Activated CD4-positive, alpha-beta T cell treated with anti-CD3 and anti-CD28 coated beads for 1 hour (primary cell): ENCODE measurements around the gene PRF1.

ENCODE experiments used
- DNase-seq: peaks from one replicate; pipeline ENCODE4 v3.0.0-alpha.2; 2020

The PRF1 gene

DNA sequence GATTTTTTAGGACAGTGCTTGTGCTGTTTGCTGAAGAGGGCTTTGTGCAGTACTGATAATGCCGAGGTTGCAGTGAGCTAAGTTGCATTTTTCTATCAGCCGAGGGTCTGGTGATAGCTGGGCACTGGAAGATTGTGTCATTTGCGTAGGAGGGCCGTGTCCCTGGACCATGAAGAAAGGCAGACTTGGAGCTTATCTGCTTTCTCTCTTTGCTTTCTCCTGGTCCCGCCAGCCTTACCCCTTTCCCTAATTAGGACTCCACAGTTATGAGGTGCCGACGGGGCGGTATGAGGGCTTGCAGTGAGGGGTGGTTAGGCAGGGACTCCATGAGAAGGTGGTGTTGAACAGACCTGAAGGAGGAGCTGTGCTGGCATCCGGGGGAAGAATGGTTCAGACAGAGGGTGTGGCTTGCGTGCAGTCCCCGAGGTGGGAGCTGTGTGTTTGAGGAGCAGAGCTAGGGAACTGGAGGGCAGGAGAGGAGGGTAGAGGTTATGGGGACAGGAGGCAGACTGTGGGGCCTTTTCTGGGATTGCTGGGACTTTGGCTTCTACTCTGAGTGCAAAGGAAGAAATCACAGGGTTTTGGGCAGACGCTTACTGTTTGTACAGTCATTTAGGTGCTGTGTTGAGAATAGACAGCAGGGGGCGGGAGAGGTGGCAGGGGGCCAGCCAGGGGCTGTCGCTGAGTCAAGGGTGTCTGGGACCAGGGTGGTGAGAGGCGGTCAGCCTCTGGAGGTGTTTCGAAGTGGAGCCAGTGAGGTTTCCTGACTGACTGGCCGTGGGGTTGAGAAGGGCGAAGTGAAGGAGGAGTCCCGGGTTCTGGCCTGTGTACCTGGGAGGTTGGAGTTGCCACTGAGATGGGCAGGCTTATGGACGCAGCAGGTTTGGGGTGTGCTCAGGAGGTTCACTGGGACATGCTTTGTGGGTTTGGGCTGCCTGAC, 43.4 kb downstream of the PRF1 start:
- peak; percentile 50 for DNase-seq

DNA sequence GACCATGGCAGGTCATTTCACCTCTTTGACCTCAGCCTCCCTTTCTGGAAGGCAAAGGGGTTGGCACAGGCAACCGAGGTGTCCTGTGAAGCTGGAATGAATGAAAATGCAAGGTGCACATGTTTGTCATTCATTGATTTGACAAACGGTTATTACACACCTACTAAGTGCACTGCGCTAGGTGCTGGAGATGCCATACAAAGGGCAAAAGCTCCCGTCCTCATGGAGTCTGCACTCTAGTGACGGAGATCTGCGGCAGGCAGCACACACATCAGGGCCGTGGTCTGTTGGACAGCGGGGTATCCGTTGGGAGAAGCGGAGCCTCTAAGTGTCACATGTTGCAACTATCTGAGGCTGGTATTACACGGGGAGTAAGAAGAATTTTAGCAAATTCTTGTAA, 44.2 kb downstream of the PRF1 start:
- no peak for DNase-seq

DNA sequence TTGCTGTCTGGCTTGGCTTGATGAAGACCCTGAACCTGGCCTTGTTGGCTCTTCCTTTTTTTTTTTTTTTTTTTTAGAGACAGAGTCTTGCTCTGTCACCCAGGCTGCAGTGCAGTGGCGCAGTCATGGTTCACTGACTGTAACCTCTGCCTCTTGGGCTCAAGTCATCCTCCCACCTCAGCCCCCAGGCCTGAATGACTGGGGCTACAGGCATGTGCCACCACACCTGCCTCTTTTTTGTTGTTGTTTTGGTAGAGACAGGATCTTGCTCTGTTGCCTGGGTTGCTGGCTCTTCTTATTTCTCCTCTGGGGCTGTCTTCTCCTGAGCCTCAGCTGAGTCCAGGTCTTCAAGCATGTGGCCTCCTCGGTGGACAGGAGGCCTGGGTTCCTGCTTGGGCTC, 44.7 kb downstream of the PRF1 start:
- DNase-seq: no peak

- no peak for DNase-seq
Observed at GRCh38 chr10:70557086-70557845, 45.3 kb downstream of the PRF1 start.

DNA sequence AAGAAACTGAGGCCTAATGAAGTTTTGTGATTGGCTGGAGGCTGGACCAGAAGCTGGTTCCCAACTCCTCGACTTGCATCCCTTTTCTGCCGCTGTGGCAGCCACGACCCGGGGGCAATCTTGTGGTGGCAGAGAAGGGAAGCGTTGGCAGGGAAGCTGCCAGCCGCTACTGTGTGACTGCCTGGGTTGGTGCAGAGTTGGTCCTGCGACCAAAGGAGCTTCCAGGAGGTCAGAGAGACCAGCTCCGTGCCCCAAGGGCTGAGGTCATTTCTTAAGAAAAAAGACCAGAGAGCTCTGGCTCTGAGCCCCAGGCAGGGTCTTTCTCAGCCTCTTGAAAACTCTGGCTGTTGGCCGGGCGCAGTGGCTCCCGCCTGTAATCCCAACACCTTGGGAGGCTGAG, 47.2 kb downstream of the PRF1 start:
- DNase-seq: no peak

DNA sequence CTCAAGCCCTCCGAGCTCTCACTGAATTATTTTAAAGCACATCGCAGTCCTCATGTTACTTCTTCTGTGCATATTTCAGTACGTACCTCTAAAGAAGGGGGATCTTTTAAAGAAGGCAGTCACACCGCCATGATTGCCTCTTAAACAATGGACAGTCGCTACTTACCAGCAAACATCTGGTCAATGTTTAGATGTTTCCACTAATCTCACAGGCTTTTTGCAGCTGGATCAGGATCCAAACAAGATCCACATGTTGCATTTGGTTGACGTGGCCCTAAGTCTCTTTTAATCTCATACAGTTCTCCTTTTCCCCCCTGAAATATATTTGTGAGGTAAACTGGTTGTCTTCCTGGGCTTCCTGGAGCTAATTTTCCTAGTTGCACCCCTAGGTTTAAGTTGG, 50.0 kb downstream of the PRF1 start:
- no peak for DNase-seq

DNA sequence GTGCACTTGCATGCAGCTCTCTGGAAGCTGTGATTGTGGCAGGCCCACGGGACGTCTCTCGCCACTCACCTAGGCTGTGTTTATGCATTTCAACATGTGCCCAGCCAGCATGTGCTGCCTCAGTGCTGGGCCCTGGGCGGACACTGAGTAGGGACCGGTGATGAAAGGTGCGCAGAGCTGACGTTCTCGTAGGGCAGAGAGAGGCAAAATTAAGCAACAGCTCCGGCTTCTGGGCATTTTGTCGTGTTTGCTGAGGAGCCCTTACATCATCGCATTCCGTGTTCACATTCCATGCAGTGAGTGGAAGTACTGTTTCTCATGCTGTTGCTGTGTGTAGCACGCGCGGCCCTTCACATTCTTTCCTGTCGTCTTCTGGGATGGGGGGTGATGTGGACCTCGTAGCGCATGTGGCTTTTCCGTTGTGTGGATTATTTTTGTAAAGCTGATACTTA, 50.5 kb downstream of the PRF1 start:
- DNase-seq: no peak

GRCh38 chr10:70551466-70551865, 51.1 kb downstream of the PRF1 start:
- DNase-seq: no peak

- DNase-seq: no peak
Observed at GRCh38 chr10:70550459-70550858, 52.1 kb downstream of the PRF1 start.

GRCh38 chr10:70549962-70550458, 52.5 kb downstream of the PRF1 start:
- peak; percentile 61 for DNase-seq

- no peak for DNase-seq
Observed at GRCh38 chr10:70549351-70549961, 53.1 kb downstream of the PRF1 start.
